Endometrial microvascular endothelial cells (primary cell): ENCODE results near the gene ST3GAL3. TPM values are rescaled to one million over a fixed set of nuclear protein-coding genes. Genes with fewer than 3 reads are reported as not detected.

Source experiments
- in situ Hi-C: cut with HindIII; loops from 2 replicates; pipeline ENCODE4 v1.10.0; 2017; ENCODE audit warnings: low sequenced_read_pairs, low pct_unique_long_range_greater_than_20kb; ENCODE audit errors: inconsistent ontology term
- total RNA-seq: library from RNA; depleted of rRNA; stranded (reverse); fragments of >200 nt; gene quantifications from one replicate; pipeline ENCODE4 v1.2.3, GENCODE V29; 2015; ENCODE audit errors: inconsistent ontology term

The ST3GAL3 gene
- total RNA-seq, 1 donor from 2014 or later, result 9.0 TPM

- in situ Hi-C loops, result no loop called here
These were observed 148.9 kb downstream of the ST3GAL3 start for GRCh38 chr1:43856188-43856587.

GRCh38 chr1:43857163-43857562 is 149.8 kb downstream of the ST3GAL3 start:
- in situ Hi-C loops, result no loop called here

- in situ Hi-C loops, result no loop called here
These were observed 151.0 kb downstream of the ST3GAL3 start for GRCh38 chr1:43858324-43858723.

- in situ Hi-C loops, result no loop called here
These were observed 154.0 kb downstream of the ST3GAL3 start for GRCh38 chr1:43861337-43861736.

- in situ Hi-C loops, result no loop called here
These were observed 154.8 kb downstream of the ST3GAL3 start for GRCh38 chr1:43861988-43862735.

GRCh38 chr1:43864111-43865045 is 157.0 kb downstream of the ST3GAL3 start:
- in situ Hi-C loops, result no loop called here

GRCh38 chr1:43866201-43866600 is 158.9 kb downstream of the ST3GAL3 start:
- in situ Hi-C loops, result no loop called here

- in situ Hi-C loops, result no loop called here
These were observed 160.8 kb downstream of the ST3GAL3 start for GRCh38 chr1:43867976-43868740.

GRCh38 chr1:43868741-43869067 is 161.4 kb downstream of the ST3GAL3 start:
- in situ Hi-C loops, result no loop called here

GRCh38 chr1:43870306-43870705 is 163.0 kb downstream of the ST3GAL3 start:
- in situ Hi-C loops, result no loop called here

GRCh38 chr1:43871181-43871910 is 164.0 kb downstream of the ST3GAL3 start:
- in situ Hi-C loops, result no loop called here

- in situ Hi-C loops, result no loop called here
These were observed 164.9 kb downstream of the ST3GAL3 start for GRCh38 chr1:43872280-43872679.

- in situ Hi-C loops, result no loop called here
These were observed 166.5 kb downstream of the ST3GAL3 start for GRCh38 chr1:43873851-43874250.

- in situ Hi-C loops, result no loop called here
These were observed 167.4 kb downstream of the ST3GAL3 start for GRCh38 chr1:43874716-43875115.

GRCh38 chr1:43875331-43875730 is 168.0 kb downstream of the ST3GAL3 start:
- in situ Hi-C loops, result no loop called here

GRCh38 chr1:43877101-43877500 is 169.8 kb downstream of the ST3GAL3 start:
- in situ Hi-C loops, result no loop called here

- in situ Hi-C loops, result no loop called here
These were observed 171.1 kb downstream of the ST3GAL3 start for GRCh38 chr1:43878440-43878839.

- in situ Hi-C loops, result no loop called here
These were observed 171.5 kb downstream of the ST3GAL3 start for GRCh38 chr1:43878854-43879253.

GRCh38 chr1:43879414-43879813 is 172.1 kb downstream of the ST3GAL3 start:
- in situ Hi-C loops, result no loop called here
